GM21367 (cell line): Measurements from ENCODE around the gene MTG1.
"Not testable (repeated sequence)": the region's sequence is repeated elsewhere in the genome, so short reads cannot be mapped to it uniquely, and the experiment has no call there.

Experiments used
- ATAC-seq: cut with Tn5 transposase; IDR thresholded peaks from one replicate; pipeline ENCODE4 v1.9.1; 2021; ENCODE audit not compliant: unreplicated experiment

Gene MTG1

DNA sequence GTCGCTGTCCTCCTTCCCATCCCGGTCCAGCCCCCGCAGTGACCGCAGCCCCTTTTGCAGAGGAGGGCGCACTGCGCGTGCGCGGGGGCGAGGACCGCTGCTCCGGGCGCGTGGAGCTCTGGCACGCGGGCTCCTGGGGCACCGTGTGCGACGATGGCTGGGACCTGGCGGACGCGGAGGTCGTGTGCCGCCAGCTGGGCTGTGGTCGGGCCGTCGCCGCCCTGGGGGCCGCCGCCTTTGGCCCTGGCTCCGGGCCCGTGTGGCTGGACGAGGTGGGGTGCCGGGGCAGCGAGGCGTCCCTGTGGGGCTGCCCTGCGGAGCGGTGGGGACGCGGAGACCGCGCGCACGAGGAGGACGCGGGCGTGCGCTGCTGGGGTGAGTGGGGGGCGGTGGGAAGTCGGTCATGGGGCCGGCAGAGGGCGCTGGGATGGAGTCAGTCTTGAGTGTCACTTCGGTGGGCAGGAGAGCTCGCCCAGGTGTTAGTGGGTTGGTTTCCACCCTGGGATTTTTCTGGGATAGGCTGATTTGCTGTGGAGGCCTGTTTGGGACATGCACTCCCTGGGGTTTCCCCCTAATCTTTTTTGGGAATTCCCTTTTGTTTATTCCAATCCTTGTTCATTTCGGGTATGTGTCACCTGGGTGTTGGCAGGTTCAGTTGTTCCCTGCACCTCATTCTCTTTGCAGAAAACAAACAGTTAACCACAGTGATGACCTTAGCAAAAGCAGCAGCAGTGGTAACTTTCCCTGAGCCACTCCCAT is 71.4 kb downstream of the MTG1 start:
- no peak for ATAC-seq

DNA sequence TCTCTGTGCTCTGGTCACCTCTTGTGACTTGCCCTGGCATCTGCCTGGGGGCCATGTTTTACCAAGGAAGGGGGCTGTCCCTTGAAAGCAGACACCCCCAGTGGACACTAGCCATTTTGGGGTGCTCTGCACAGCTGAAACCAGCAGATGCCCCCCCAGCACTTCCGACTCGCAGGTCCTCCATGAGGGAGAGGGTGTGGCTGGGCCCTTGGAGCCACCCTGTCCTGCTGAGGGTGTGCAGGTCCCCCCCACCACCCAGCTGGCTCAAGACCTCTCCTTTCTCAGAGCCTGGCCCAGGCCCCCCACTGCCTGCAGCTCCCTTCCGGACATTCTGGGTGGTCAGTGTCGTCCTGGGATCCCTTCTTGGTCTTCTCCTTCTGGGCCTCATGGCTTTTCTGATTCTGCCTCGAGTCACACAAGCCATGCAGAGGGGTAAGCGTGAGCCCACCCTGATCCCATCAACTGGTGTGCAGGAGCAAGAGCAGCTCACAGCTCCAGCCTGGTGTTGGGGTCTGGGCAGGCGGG is 72.1 kb downstream of the MTG1 start:
- no peak for ATAC-seq

- no peak for ATAC-seq
Measured at GRCh38 chr10:133466683-133467275, 72.8 kb downstream of the MTG1 start.

DNA sequence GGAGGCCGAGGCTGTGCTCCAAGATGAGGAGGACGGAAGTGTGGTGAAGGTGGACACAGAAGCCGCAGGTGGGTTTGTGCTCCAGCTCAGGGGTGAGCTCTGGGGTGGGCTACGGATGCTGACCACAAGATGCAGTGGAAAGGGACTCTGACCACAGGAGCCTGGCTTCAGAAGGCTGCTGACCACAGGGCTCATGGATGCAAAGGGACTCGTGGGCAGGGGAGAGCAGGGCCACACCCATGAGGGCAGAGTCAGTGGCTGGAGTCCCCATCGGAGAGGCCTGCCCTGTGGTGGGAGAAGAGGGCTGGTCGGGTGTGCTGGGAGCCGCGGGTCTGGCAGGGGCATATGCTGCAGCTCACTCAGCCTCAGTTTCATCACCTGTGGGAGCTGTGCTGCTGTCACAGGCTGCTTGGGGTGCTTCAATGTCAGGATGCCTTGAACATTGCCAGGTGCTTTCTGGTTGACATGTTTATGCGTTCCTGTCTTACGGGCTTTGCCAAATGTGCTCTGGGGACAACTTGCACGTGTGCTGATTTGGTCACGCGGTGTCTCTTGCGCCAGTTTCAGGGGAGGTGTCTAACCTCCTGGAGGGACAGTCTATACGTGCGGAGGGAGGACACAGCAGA is 73.4 kb downstream of the MTG1 start:
- ATAC-seq = no peak

DNA sequence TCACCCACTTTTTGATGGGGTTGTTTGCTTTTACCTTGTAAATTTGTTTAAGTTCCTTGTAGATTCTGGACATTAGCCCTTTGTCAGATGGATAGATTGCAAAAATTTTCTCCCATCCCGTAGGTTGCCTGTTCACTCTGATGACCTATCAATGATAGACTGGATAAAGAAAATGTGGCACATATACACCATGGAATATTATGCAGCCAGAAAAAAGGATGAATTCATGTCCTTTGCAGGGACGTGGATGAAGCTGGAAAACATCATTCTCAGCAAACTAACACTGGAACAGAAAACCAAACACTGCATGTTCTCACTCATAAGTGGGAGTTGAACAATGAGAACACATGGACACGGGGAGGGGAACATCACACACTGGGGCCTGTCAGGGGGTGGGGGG is 75.2 kb downstream of the MTG1 start:
- ATAC-seq = not testable (repeated sequence)

DNA sequence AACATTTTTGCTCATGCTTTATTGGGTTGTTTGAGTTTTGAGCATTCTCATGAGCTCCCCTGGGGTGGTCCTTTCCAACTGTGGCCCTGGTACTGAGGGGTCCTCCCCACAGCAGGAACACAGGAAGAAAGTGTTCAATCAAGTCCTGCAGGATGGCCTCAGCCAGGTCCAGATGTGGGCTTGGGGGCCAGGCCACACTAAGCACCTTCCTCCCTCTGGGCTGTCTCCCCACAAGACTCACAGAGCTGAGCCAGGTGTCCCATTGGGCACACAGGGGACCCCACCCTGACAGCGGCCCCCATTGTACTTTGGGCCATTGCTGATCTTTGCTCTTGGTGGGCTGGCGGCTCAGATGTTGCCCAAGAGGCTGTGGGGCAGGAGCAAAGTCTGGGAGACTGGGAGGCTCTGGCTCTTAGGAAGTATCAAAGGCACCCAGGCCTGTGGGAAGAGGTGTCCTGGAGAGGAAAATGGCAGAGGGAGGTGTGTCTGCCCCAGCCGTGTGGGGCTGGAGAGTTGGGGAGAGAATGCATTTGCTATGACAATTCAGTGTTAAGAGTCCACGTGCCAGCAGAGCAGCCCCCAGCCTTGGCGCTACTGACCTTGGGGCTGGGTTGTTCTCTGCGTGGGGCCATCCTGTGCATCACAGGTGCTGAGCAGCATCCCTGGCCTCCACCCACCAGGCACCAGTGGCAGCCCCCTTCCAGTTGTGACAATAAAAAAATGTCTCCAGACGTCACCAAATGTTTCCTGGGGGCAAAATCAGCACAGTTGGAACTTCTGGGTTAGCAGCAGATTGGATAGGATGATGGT is 77.5 kb downstream of the MTG1 start:
- ATAC-seq = no peak
